Neural cell (in vitro differentiated cells): ENCODE data around the gene FBXO45. TPM values are rescaled to one million over a fixed set of nuclear protein-coding genes. Genes with fewer than 3 reads are reported as not detected.

ENCODE experiments used
- H2AFZ ChIP-seq: fragments of 200-600, 300-800 bp; sonication (generic), shearing (Covaris generic); 2 replicates; pipeline ENCODE4 v1.6.0; 2014; ENCODE audit warnings: low read depth, mild to moderate bottlenecking, antibody characterized with exemption, low read length, moderate library complexity
- H3F3A ChIP-seq: fragments of 200-600 bp; shearing (Covaris generic); 2 replicates; pipeline ENCODE4 v1.6.1; 2016; ENCODE audit warnings: mild to moderate bottlenecking, moderate library complexity, mixed read lengths, antibody characterized with exemption, low read length; ENCODE audit not compliant: insufficient read depth, poor library complexity, severe bottlenecking
- H3K27ac ChIP-seq: fragments of 200-600, 300-800 bp; sonication (generic), shearing (Covaris generic); 2 replicates; pipeline ENCODE4 v1.5.1; 2014; ENCODE audit warnings: mild to moderate bottlenecking, low read length, moderate library complexity
- H3K27me3 ChIP-seq: fragments of 300-800, 200-600 bp; sonication (generic), shearing (Covaris generic); 2 replicates; pipeline ENCODE4 v1.6.0; 2014; ENCODE audit warnings: mild to moderate bottlenecking, low read depth, low read length, moderate library complexity; ENCODE audit not compliant: insufficient read depth
- H3K36me3 ChIP-seq: fragments of 300-800, 200-600 bp; sonication (generic), shearing (Covaris generic); 2 replicates; pipeline ENCODE4 v1.5.1; 2014; ENCODE audit warnings: mild to moderate bottlenecking, antibody characterized with exemption, low read length, moderate library complexity; ENCODE audit not compliant: insufficient read depth
- H3K4me2 ChIP-seq: fragments of 300-800, 200-600 bp; sonication (generic), shearing (Covaris generic); 2 replicates; pipeline ENCODE4 v1.6.0; 2014; ENCODE audit warnings: mild to moderate bottlenecking, low read length
- H3K4me3 ChIP-seq: fragments of 300-800, 200-600 bp; sonication (generic), shearing (Covaris generic); 2 replicates; pipeline ENCODE4 v1.5.1; 2014; ENCODE audit warnings: mild to moderate bottlenecking, low read length, moderate library complexity
- H3K79me2 ChIP-seq: fragments of 200-600 bp; shearing (Covaris generic); replicated peaks from 2 replicates; pipeline ENCODE4 v1.6.0; 2014; ENCODE audit warnings: mild to moderate bottlenecking, low read length, moderate library complexity; ENCODE audit not compliant: insufficient read depth
- H3K9ac ChIP-seq: fragments of 300-800, 200-600 bp; sonication (generic), shearing (Covaris generic); 2 replicates; pipeline ENCODE4 v1.6.1; 2016; ENCODE audit warnings: mild to moderate bottlenecking, low read length, mixed read lengths
- H3K9me2 ChIP-seq: fragments of 200-600 bp; shearing (Covaris generic); 2 replicates; pipeline ENCODE4 v1.6.1; 2016; ENCODE audit warnings: mild to moderate bottlenecking, low read length, mixed read lengths; ENCODE audit not compliant: insufficient read depth
- H3K9me3 ChIP-seq: fragments of 200-600, 300-800 bp; sonication (generic), shearing (Covaris generic); 2 replicates; pipeline ENCODE4 v1.6.1; 2016; ENCODE audit warnings: mild to moderate bottlenecking, mixed run types, low read length, moderate library complexity, mixed read lengths
- H4K20me1 ChIP-seq: fragments of 200-600 bp; shearing (Covaris generic); 2 replicates; pipeline ENCODE4 v1.6.1; 2016; ENCODE audit warnings: mild to moderate bottlenecking, mixed run types; ENCODE audit not compliant: insufficient read depth
- EP300 ChIP-seq: fragments of 450-650 bp; conservative IDR thresholded peaks from 2 replicates; pipeline ENCODE4 v1.6.1; 2014; ENCODE audit warnings: antibody characterized with exemption, mild to moderate bottlenecking, moderate library complexity; ENCODE audit not compliant: poor library complexity, severe bottlenecking
- EZH2 ChIP-seq: fragments of 200-600, 300-800 bp; shearing (Covaris generic), sonication (generic); IDR thresholded peaks from 2 replicates; pipeline ENCODE4 v1.6.1; 2014; ENCODE audit warnings: antibody characterized with exemption, low read length, borderline replicate concordance, mild to moderate bottlenecking; ENCODE audit not compliant: insufficient read depth, poor library complexity, severe bottlenecking
- MXI1 ChIP-seq: fragments of 450-650 bp; conservative IDR thresholded peaks from 2 replicates; pipeline ENCODE4 v1.6.1; 2014; ENCODE audit warnings: antibody characterized with exemption, mild to moderate bottlenecking; ENCODE audit not compliant: poor library complexity, severe bottlenecking
- POLR2AphosphoS5 ChIP-seq: IDR thresholded peaks from 2 replicates; pipeline ENCODE4 v1.6.1; 2012
- RAD21 ChIP-seq: fragments of 450-650 bp; conservative IDR thresholded peaks from 2 replicates; pipeline ENCODE4 v1.6.1; 2014; ENCODE audit warnings: antibody characterized with exemption, mild to moderate bottlenecking, moderate library complexity
- REST ChIP-seq: IDR thresholded peaks from 2 replicates; pipeline ENCODE4 v1.6.1; 2012; ENCODE audit warnings: borderline replicate concordance
- SMC3 ChIP-seq: fragments of 450-650 bp; conservative IDR thresholded peaks from 2 replicates; pipeline ENCODE4 v1.6.1; 2014; ENCODE audit warnings: antibody characterized with exemption, mild to moderate bottlenecking, moderate library complexity; ENCODE audit not compliant: poor library complexity
- TAF1 ChIP-seq: IDR thresholded peaks from 2 replicates; pipeline ENCODE4 v1.6.1; 2012; ENCODE audit warnings: low read depth
- polyA plus RNA-seq: library from polyadenylated mRNA; depleted of rRNA; stranded (reverse); fragments of >200 nt; gene quantifications from 2 replicates; pipeline ENCODE4 v1.2.3, GENCODE V29; 2014
- TF ChIP-seq, protein P1 (sequence below): fragments of 450-650 bp; IDR thresholded peaks from 2 replicates; pipeline ENCODE4 v1.5.1; 2014; ENCODE audit warnings: antibody characterized with exemption, mild to moderate bottlenecking, moderate library complexity; ENCODE audit not compliant: poor library complexity, severe bottlenecking

FBXO45 gene
- polyA plus RNA-seq, 1 donor from 2014 or later, result 35.3 TPM

DNA sequence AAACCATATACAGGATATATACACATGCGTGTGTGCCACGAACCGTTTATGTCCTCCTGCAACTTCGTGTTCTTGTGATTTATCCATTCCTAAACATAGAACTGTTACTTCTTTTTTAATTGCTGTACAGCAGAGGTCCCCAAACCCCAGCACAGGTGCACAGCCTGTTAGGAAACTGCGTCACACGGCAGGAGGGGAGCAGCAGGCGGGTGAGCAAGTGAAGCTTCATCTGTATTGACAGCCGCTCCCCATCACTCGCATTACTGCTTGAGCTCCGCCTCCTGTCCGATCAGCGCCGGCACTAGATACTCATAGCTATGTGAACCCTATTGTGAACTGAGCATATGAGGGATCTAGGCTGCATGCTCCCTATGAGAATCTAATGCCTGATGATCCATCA, 36.1 kb downstream of the FBXO45 start:
- Histone ChIP-seq H3K79me2 (no peaks in the 10 kb centered on the region), H3K9me2 (no peaks in the 10 kb centered on the region), H3K9me3 (no peaks in the 10 kb centered on the region), H3F3A (no peaks in the 10 kb centered on the region), H3K9ac (no peak overlapping the region), H3K27me3 (no peaks in the 10 kb centered on the region), H4K20me1 (no peaks in the 10 kb centered on the region), H3K4me2 (no peak overlapping the region), H2AFZ (no peak overlapping the region), H3K27ac (no peak overlapping the region), H3K36me3 (no peaks in the 10 kb centered on the region), H3K4me3 (no peak overlapping the region)
- TF ChIP-seq MXI1 (no peak), RAD21 (no peak), POLR2AphosphoS5 (no peak), EZH2 (no peak), REST (no peak), EP300 (no peak), TAF1 (no peak), SMC3 (no peak)
- TF ChIP-seq, protein P1, sequence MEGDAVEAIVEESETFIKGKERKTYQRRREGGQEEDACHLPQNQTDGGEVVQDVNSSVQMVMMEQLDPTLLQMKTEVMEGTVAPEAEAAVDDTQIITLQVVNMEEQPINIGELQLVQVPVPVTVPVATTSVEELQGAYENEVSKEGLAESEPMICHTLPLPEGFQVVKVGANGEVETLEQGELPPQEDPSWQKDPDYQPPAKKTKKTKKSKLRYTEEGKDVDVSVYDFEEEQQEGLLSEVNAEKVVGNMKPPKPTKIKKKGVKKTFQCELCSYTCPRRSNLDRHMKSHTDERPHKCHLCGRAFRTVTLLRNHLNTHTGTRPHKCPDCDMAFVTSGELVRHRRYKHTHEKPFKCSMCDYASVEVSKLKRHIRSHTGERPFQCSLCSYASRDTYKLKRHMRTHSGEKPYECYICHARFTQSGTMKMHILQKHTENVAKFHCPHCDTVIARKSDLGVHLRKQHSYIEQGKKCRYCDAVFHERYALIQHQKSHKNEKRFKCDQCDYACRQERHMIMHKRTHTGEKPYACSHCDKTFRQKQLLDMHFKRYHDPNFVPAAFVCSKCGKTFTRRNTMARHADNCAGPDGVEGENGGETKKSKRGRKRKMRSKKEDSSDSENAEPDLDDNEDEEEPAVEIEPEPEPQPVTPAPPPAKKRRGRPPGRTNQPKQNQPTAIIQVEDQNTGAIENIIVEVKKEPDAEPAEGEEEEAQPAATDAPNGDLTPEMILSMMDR, result no peak

DNA sequence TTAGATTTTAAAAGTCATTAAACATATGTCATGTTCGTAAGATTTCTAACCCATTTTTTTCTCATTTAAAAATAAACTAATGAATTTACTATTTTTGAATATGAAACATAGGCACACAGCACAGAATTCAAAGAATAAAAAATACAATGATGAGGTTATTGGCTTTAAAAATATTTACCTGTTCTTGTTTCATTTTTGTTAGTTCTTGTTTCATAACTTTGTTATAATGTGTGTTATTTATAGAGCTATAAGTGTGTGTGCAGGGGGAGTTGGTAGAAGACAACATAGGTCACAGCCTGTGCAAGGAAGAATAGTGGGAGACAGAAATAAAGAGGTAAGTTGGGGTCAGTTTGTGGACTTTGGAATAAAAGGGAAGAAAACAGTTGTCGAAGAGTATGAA, 40.2 kb downstream of the FBXO45 start:
- H3F3A ChIP-seq, result no peaks in the 10 kb centered on the region
- H3K9ac ChIP-seq, result no peak overlapping the region
- H2AFZ ChIP-seq, result no peak overlapping the region
- H4K20me1 ChIP-seq, result no peaks in the 10 kb centered on the region
- H3K36me3 ChIP-seq, result no peaks in the 10 kb centered on the region
- H3K9me2 ChIP-seq, result no peaks in the 10 kb centered on the region
- H3K4me3 ChIP-seq, result no peak overlapping the region
- TF ChIP-seq, protein P1, result no peak
- no peak for TF ChIP-seq MXI1
- TF ChIP-seq REST, result no peak
- TF ChIP-seq POLR2AphosphoS5, result no peak
- no peaks in the 10 kb centered on the region for H3K27me3 ChIP-seq
- no peaks in the 10 kb centered on the region for H3K9me3 ChIP-seq
- no peak overlapping the region for H3K27ac ChIP-seq
- no peak overlapping the region for H3K4me2 ChIP-seq
- H3K79me2 ChIP-seq, result no peaks in the 10 kb centered on the region
